Muscle layer of duodenum (tissue), 2 donors: ENCODE measurements around the gene ZFYVE1.

ENCODE experiments used
- H3K27ac ChIP-seq: one replicate; pipeline ENCODE4 v1.7.0; 2013; ENCODE audit warnings: mild to moderate bottlenecking, low read length
- H3K27me3 ChIP-seq: one replicate; pipeline ENCODE4 v1.7.0; 2013; ENCODE audit warnings: low read depth, mild to moderate bottlenecking, control low read depth, low read length
- H3K36me3 ChIP-seq, 2 donors: one replicate each; pipeline ENCODE4 v1.7.0; 2013; ENCODE audit warnings: low read length in 2 of 2, control low read depth in 1 of 2, mild to moderate bottlenecking in 1 of 2; ENCODE audit not compliant: insufficient read depth in 2 of 2, control insufficient read depth in 1 of 2
- H3K4me1 ChIP-seq, 2 donors: one replicate each; pipeline ENCODE4 v1.7.0; 2013; ENCODE audit warnings: low read length in 2 of 2, mild to moderate bottlenecking in 2 of 2, control low read depth in 1 of 2, moderate library complexity in 1 of 2; ENCODE audit not compliant: insufficient read depth in 2 of 2, control insufficient read depth in 1 of 2
- H3K4me3 ChIP-seq, 2 donors: one replicate each; pipeline ENCODE4 v1.7.0; 2013; ENCODE audit warnings: low read length in 2 of 2, low read depth in 1 of 2, mild to moderate bottlenecking in 1 of 2
- H3K9me3 ChIP-seq, 2 donors: one replicate each; pipeline ENCODE4 v1.7.0; 2013; ENCODE audit warnings: low read length in 2 of 2, control low read depth in 1 of 2, mild to moderate bottlenecking in 1 of 2; ENCODE audit not compliant: control insufficient read depth in 1 of 2
- donor health status: healthy.

ZFYVE1 gene

GRCh38 chr14:72929316-72930080 is 97.4 kb downstream of the ZFYVE1 start:
- no peak overlapping the region for H3K4me3 ChIP-seq
- H3K36me3 ChIP-seq, result no peaks in the 10 kb centered on the region
- H3K4me1 ChIP-seq, result peaks cover 0 to 5% of the 10 kb centered on the region in 2 donors
- H3K27ac ChIP-seq, result no peak overlapping the region
- H3K27me3 ChIP-seq, result no peaks in the 10 kb centered on the region
- no peaks in the 10 kb centered on the region for H3K9me3 ChIP-seq

- no peaks in the 10 kb centered on the region for H3K9me3 ChIP-seq
- no peaks in the 10 kb centered on the region for H3K36me3 ChIP-seq
- no peaks in the 10 kb centered on the region for H3K27me3 ChIP-seq
- peaks cover 0 to 5% of the 10 kb centered on the region in 2 donors for H3K4me1 ChIP-seq
- H3K4me3 ChIP-seq, result no peak overlapping the region
- no peak overlapping the region for H3K27ac ChIP-seq
Measured at GRCh38 chr14:72928872-72929271, 98.0 kb downstream of the ZFYVE1 start.

GRCh38 chr14:72926292-72927028 is 100.4 kb downstream of the ZFYVE1 start, which contains the start of gene DCAF4:
DCAF4 (plus strand) TSS chr14:72926464; CDS start chr14:72937979, 11,515 bp downstream.
- Histone ChIP-seq H3K4me1 (peaks cover 0 to 5% of the 10 kb centered on the region in 2 donors), H3K27ac (peak within 1 kb of the TSS; percentile 51), H3K36me3 (no peaks in the 10 kb centered on the region), H3K4me3 (peak within 1 kb of the TSS; percentile 79 to 95), H3K27me3 (no peaks in the 10 kb centered on the region), H3K9me3 (no peaks in the 10 kb centered on the region)

- Histone ChIP-seq H3K36me3 (no peaks in the 10 kb centered on the region), H3K4me1 (peaks cover 0 to 5% of the 10 kb centered on the region in 2 donors), H3K27me3 (no peaks in the 10 kb centered on the region), H3K4me3 (peak overlapping the region; percentile 79 to 95), H3K9me3 (no peaks in the 10 kb centered on the region), H3K27ac (no peak overlapping the region)
Measured at GRCh38 chr14:72925815-72926291, 101.1 kb downstream of the ZFYVE1 start.

- Histone ChIP-seq H3K4me1 (peaks cover 0 to 5% of the 10 kb centered on the region in 2 donors), H3K27ac (no peak overlapping the region), H3K36me3 (no peaks in the 10 kb centered on the region), H3K27me3 (no peaks in the 10 kb centered on the region), H3K9me3 (no peaks in the 10 kb centered on the region), H3K4me3 (peak overlapping the region in 1 of 2 donors; percentile 95)
Measured at GRCh38 chr14:72925171-72925759, 101.6 kb downstream of the ZFYVE1 start.

- Histone ChIP-seq H3K36me3 (no peaks in the 10 kb centered on the region), H3K9me3 (no peaks in the 10 kb centered on the region), H3K27ac (no peak overlapping the region), H3K4me3 (no peak overlapping the region), H3K27me3 (no peaks in the 10 kb centered on the region), H3K4me1 (peaks cover 0 to 5% of the 10 kb centered on the region in 2 donors)
Measured at GRCh38 chr14:72924337-72924736, 102.6 kb downstream of the ZFYVE1 start.

GRCh38 chr14:72921396-72921795 is 105.5 kb downstream of the ZFYVE1 start:
- Histone ChIP-seq H3K27me3 (no peaks in the 10 kb centered on the region), H3K4me1 (peaks cover 0 to 12% of the 10 kb centered on the region in 2 donors), H3K36me3 (no peaks in the 10 kb centered on the region)

GRCh38 chr14:72920008-72920407 is 106.9 kb downstream of the ZFYVE1 start:
- peaks cover 0 to 12% of the 10 kb centered on the region in 2 donors for H3K4me1 ChIP-seq
- no peaks in the 10 kb centered on the region for H3K27me3 ChIP-seq
- no peaks in the 10 kb centered on the region for H3K9me3 ChIP-seq
- no peak overlapping the region for H3K4me3 ChIP-seq
- no peak overlapping the region for H3K27ac ChIP-seq
- H3K36me3 ChIP-seq, result no peaks in the 10 kb centered on the region

More at GRCh38 chr14:72921396-72921795, 105.5 kb downstream of the ZFYVE1 start:
- Histone ChIP-seq H3K4me3 (no peak overlapping the region), H3K27ac (no peak overlapping the region), H3K9me3 (no peaks in the 10 kb centered on the region)
